Smooth muscle cell (in vitro differentiated cells): ENCODE results near the gene DNAJC5G. TPM values are rescaled to one million over a fixed set of nuclear protein-coding genes. Genes with fewer than 3 reads are reported as not detected.
"Not testable (repeated sequence)": the region's sequence is repeated elsewhere in the genome, so short reads cannot be mapped to it uniquely, and the experiment has no call there.

Source experiments
- DNase-seq: peaks from one replicate; lab custom pipeline; 2025; ENCODE audit not compliant: unreplicated experiment; lab: John Stamatoyannopoulos, UW
- H2AFZ ChIP-seq: fragments of 200-600 bp; sonication (generic); 2 replicates; pipeline ENCODE4 v1.6.0; 2016; ENCODE audit warnings: antibody characterized with exemption, low read depth, mild to moderate bottlenecking
- H3F3A ChIP-seq: fragments of 200-600 bp; sonication (generic); 2 replicates; pipeline ENCODE4 v1.6.0; 2017; ENCODE audit warnings: antibody characterized with exemption, low read depth
- H3K27ac ChIP-seq: fragments of 200-600 bp; sonication (generic); 2 replicates; pipeline ENCODE4 v1.5.1; 2016; ENCODE audit warnings: low read depth, mild to moderate bottlenecking
- H3K27me3 ChIP-seq: fragments of 200-600 bp; sonication (generic); 2 replicates; pipeline ENCODE4 v1.6.1; 2016; ENCODE audit warnings: low read depth, mild to moderate bottlenecking
- H3K36me3 ChIP-seq: fragments of 200-600 bp; sonication (generic); 2 replicates; pipeline ENCODE4 v1.5.1; 2016; ENCODE audit warnings: low read depth
- H3K4me1 ChIP-seq: fragments of 200-600 bp; sonication (generic); 2 replicates; pipeline ENCODE4 v1.5.1; 2016; ENCODE audit warnings: low read depth
- H3K4me2 ChIP-seq: fragments of 200-600 bp; sonication (generic); 2 replicates; pipeline ENCODE4 v1.6.0; 2016; ENCODE audit warnings: mild to moderate bottlenecking
- H3K4me3 ChIP-seq: fragments of 200-600 bp; sonication (generic); 2 replicates; pipeline ENCODE4 v1.5.1; 2016; ENCODE audit warnings: mild to moderate bottlenecking
- H3K79me2 ChIP-seq: fragments of 200-600 bp; sonication (generic); 2 replicates; pipeline ENCODE4 v1.6.0; 2016; ENCODE audit warnings: low read depth, mild to moderate bottlenecking
- H3K9ac ChIP-seq: fragments of 200-600 bp; sonication (generic); 2 replicates; pipeline ENCODE4 v1.6.0; 2016; ENCODE audit warnings: low read depth
- H3K9me3 ChIP-seq: fragments of 200-600 bp; sonication (generic); replicated peaks from 2 replicates; pipeline ENCODE4 v1.5.1; 2016; ENCODE audit warnings: low read depth
- H4K20me1 ChIP-seq: fragments of 200-600 bp; sonication (generic); 2 replicates; pipeline ENCODE4 v1.6.0; 2016; ENCODE audit warnings: low read depth
- WGBS: methylation state at CpG from one replicate; pipeline ENCODE4 v1.1.7; 2016; ENCODE audit warnings: low lambda C conversion rate; 5-methylcytosine and 5-hydroxymethylcytosine counted together
- polyA plus RNA-seq: library from polyadenylated mRNA; unstranded; fragments of >200 nt; fragmentation: Nextera tagmentation; extraction: Ambion mirVana; gene quantifications from 2 replicates; pipeline ENCODE4 v1.2.1, GENCODE V29; 2016
- total RNA-seq: library from RNA; depleted of rRNA; stranded (reverse); fragments of >200 nt; gene quantifications from 2 replicates; pipeline ENCODE4 v1.2.3, GENCODE V29; 2014
- TF ChIP-seq, protein P1 (sequence below): fragments of 200-600 bp; sonication (generic); IDR thresholded peaks from 2 replicates; pipeline ENCODE4 v1.5.1; 2017; ENCODE audit warnings: borderline replicate concordance, mild to moderate bottlenecking, antibody characterized with exemption; ENCODE audit not compliant: insufficient read depth, poor library complexity, severe bottlenecking

The DNAJC5G gene
- total and polyA plus RNA-seq, 2 experiments from 2014 or later: not detected

DNA sequence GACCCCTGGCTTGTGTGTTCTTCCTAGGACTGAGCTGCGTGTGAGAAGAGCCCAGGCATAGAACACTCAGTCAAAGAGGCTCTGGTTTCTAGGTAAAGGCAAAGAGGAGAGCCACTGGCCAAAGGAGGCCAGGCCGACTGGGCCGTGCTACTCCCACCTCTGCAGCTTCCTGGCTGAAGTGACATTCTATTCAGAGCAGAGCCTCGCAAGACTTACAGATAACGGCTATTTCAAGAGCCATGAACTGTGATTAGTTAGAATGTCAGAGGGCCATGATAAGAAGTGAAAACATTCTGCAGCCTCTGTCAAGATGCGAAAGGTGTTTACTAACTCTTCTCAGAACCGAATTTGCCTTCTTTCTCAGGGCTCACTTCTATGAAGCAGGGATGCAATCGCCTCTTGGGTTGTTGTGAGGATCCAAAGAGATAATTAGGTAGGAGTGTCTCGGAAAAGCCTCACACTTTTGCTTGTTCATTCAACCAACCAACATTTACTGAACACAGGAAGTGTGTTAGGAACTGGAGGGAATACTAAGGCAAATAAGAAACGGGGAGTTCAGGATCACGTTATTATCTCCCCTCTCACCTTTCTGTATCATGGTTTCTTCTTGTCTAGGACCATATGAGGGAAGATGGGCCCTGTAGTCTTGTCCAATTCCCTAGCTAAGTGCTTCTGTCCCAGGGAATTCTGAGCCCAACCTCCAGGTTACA is 3.4 kb upstream of the DNAJC5G start:
- no peaks in the 10 kb centered on the region for H3K36me3 ChIP-seq
- H3F3A ChIP-seq: no peaks in the 10 kb centered on the region
- DNase-seq: no peak

DNA sequence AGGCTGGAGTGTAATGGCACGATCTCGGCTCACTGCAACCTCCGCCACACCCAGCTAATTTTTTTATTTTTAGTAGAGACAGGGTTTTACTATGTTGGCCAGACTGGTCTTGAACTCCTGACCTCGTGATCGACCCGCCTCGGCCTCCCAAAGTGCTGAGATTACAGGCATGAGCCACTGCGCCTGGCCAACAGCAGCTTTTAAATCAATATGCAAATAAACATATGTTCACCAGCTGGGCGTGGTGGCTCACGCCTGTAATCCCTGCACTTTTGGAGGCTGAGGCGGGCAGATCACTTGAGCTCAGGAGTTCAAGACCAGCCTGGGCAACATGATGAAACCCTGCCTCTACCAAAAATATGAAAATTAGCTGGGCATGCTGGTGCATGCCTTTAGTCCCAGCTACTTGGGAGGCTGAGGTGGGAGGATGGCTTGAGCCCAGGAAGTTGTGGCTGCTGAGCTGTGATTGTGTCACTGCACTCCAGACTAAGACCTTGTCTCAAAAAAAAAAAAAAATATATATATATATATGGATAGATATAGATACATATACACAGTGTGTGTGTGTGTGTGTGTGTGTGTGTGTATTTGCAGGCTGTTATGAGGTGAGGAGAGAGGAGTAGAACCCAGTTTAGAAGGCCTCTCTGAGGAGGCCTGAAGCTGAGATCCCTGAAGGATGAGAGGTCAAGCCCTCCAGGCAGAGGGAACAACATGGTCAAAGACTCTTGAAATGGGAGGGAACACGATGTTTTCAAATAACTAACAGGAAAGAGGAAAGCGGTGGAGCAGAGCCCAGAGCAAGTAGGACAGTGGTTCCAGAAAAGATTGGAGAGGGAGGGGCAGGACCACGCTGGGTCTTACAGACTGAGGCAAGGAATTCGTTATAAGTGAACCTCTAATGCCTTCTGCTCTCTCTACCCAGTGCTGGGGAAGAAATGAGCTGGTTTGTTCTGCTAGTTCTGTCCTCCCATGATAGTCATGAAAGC is 2.4 kb upstream of the DNAJC5G start:
- H3K9ac ChIP-seq, H3F3A ChIP-seq, H4K20me1 ChIP-seq, H3K27ac ChIP-seq, H3K4me1 ChIP-seq, H2AFZ ChIP-seq, H3K4me3 ChIP-seq, DNase-seq, H3K9me3 ChIP-seq, H3K36me3 ChIP-seq, H3K4me2 ChIP-seq, H3K79me2 ChIP-seq: not testable (repeated sequence)
- WGBS: 91% methylated on average over 15 of the region's 15 CpGs
- H3K27me3 ChIP-seq: peaks cover 29% of the 10 kb centered on the region

More for the DNA sequence above, 3.4 kb upstream of the DNAJC5G start:
- Histone ChIP-seq H3K27me3 (peaks cover 34% of the 10 kb centered on the region), H3K4me2 (no peak overlapping the region), H4K20me1 (no peaks in the 10 kb centered on the region), H3K27ac (no peak overlapping the region), H3K79me2 (no peaks in the 10 kb centered on the region), H2AFZ (no peak overlapping the region), H3K4me1 (no peaks in the 10 kb centered on the region), H3K4me3 (no peak overlapping the region), H3K9ac (no peak overlapping the region), H3K9me3 (no peaks in the 10 kb centered on the region)
- 54% methylated on average over 11 of the region's 11 CpGs for WGBS
- TF ChIP-seq, protein P1, sequence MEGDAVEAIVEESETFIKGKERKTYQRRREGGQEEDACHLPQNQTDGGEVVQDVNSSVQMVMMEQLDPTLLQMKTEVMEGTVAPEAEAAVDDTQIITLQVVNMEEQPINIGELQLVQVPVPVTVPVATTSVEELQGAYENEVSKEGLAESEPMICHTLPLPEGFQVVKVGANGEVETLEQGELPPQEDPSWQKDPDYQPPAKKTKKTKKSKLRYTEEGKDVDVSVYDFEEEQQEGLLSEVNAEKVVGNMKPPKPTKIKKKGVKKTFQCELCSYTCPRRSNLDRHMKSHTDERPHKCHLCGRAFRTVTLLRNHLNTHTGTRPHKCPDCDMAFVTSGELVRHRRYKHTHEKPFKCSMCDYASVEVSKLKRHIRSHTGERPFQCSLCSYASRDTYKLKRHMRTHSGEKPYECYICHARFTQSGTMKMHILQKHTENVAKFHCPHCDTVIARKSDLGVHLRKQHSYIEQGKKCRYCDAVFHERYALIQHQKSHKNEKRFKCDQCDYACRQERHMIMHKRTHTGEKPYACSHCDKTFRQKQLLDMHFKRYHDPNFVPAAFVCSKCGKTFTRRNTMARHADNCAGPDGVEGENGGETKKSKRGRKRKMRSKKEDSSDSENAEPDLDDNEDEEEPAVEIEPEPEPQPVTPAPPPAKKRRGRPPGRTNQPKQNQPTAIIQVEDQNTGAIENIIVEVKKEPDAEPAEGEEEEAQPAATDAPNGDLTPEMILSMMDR: no peak

DNA sequence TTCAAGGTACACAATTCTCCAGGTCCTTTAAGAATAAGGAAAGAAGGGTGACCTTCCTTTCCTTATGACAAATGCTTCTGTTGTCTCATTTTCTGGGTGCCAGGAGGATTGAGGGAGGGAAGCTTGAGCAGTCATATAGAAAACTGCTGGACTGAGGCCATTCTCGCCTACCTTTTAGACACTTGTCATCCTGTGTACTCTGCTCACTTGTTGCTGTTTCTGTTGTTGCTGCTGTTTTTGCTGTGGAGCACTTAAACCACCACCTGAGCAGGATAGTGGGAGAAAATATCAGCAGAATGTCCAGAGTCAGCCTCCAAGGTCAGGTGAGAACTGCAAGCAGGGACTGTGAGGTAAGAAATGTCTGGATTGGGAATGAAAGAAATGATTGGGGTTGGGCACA is 2.8 kb downstream of the DNAJC5G start:
- Histone ChIP-seq H4K20me1 (no peaks in the 10 kb centered on the region), H3K9ac (no peak overlapping the region), H3F3A (no peaks in the 10 kb centered on the region), H3K4me3 (no peak overlapping the region), H2AFZ (no peak overlapping the region), H3K36me3 (no peaks in the 10 kb centered on the region), H3K27ac (no peak overlapping the region), H3K79me2 (no peaks in the 10 kb centered on the region), H3K4me2 (no peak overlapping the region), H3K27me3 (peaks cover 15% of the 10 kb centered on the region), H3K9me3 (no peaks in the 10 kb centered on the region), H3K4me1 (peaks cover 9% of the 10 kb centered on the region)
- 85% methylated on average over 1 of the region's 1 CpG for WGBS
- no peak for DNase-seq
- TF ChIP-seq, protein P1: no peak

DNA sequence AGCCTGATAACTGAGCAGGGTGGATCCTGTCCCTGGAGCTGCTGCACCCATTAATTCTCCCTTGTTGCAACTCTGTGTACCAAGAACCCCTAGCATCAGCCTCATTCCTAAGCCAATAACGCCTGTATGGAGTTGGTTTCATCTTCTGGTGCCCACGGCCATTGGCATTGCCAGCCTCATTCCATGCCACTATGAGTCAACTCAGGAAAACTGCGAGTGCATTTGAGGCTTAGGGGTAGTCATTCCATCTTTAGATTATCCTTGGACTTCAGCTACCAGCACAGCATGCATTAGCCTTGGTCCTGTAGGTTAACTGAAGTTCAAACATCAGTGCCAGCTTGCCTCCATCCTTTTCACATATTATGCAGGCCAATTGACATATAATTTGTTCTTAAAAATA is 5.6 kb downstream of the DNAJC5G start:
- Histone ChIP-seq H3K4me1 (peaks cover 9% of the 10 kb centered on the region), H3K27ac (no peak overlapping the region), H3K9me3 (no peaks in the 10 kb centered on the region), H3K9ac (no peak overlapping the region), H4K20me1 (no peaks in the 10 kb centered on the region), H3K79me2 (no peaks in the 10 kb centered on the region), H3K27me3 (peaks cover 11% of the 10 kb centered on the region), H2AFZ (no peak overlapping the region), H3K36me3 (no peaks in the 10 kb centered on the region), H3F3A (no peaks in the 10 kb centered on the region), H3K4me3 (no peak overlapping the region), H3K4me2 (no peak overlapping the region)
- TF ChIP-seq, protein P1: no peak
- 79% methylated on average over 3 of the region's 3 CpGs for WGBS
- DNase-seq: no peak
